ENCODE results near the gene SUMO4. TPM values are rescaled to one million over a fixed set of nuclear protein-coding genes. Genes with fewer than 3 reads are reported as not detected.
A peak's percentile ranks its signal among the peaks of the same experiment; 100 is the strongest.

Gene SUMO4
- 1 to 10 TPM; 3.4 to 5.3 (median 4.8) TPM for total RNA-seq
- total RNA-seq (2013): 8.7 TPM

DNA sequence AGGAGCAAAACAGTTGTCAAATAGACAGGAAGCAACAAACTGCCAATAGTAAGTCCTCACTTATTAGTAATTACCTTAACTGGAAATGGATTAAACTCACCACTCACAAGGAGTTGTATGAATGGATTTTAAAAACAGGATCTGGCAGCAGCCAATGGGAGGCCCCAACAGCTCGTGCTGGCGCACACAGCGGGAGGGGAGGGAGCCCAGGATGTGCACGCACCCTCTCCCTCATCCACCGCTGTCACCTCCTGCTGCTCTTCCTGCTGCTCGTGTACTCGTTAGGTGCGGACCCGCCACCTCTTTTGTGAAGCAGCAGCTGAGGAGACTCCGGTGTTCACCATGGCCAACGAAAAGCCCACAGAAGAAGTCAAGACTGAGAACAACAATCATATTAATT lies at the start of gene SUMO4:
TSS of gene SUMO4 (plus strand) at position 213 of the 400 bp plus-strand sequence. CDS start at position 343, 130 bp downstream.
- Mint-ChIP-seq H3K27me3 (ENCODE audit: low read depth in 2 of 2) (no peaks in the 10 kb centered on the region), H3K36me3 (peaks cover 23% of the 10 kb centered on the region), H3K27ac (no peak within 1 kb of the TSS)

DNA sequence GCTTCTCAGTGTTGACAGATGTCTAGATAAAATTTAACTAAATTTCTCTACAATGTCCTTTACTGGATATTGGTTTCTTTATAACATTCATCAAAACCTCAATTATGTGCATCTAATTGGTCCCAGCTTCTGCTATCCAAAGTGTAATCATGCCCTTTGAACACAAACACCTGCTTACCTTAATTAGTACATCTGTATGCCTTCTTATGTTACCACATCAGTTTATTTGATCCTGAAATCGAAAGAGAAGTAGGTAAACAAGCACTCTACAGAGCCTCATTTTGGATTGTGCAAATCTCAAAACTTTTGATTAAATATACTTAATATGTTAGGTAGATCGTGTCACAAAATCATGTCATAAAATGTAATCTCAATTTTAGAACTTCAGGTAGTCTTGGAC lies 46.1 kb upstream of the SUMO4 start:
- Histone ChIP-seq H3K4me3 (ENCODE audit: low read length) (no peak overlapping the region), H3K4me1 (ENCODE audit: control insufficient read depth, insufficient read depth, low read length) (peaks cover 2% of the 10 kb centered on the region), H3K36me3 (ENCODE audit: control insufficient read depth, insufficient read depth, low read length) (no peaks in the 10 kb centered on the region), H3K27ac (ENCODE audit: low read length) (no peak overlapping the region), H3K27me3 (ENCODE audit: control insufficient read depth, insufficient read depth, low read length) (no peaks in the 10 kb centered on the region), H3K9me3 (ENCODE audit: control insufficient read depth, insufficient read depth, low read length) (no peaks in the 10 kb centered on the region)
- Mint-ChIP-seq H3K4me3 (no peak overlapping the region), H3K27ac (no peak overlapping the region), H3K9me3 (no peaks in the 10 kb centered on the region), H3K4me1 (peaks cover 36 to 42% of the 10 kb centered on the region in 2 donors), H3K36me3 (no peaks in the 10 kb centered on the region), H3K27me3 (ENCODE audit: low read depth in 2 of 2) (no peaks in the 10 kb centered on the region)
- intact Hi-C loops (cut with micrococcal nuclease): no loop called here
- WGBS (ENCODE audit: insufficient coverage): no CpG with 5 or more reads among the region's 2 CpGs
- no peak for DNase-seq
- no peak for ATAC-seq
- TF ChIP-seq, protein P1, sequence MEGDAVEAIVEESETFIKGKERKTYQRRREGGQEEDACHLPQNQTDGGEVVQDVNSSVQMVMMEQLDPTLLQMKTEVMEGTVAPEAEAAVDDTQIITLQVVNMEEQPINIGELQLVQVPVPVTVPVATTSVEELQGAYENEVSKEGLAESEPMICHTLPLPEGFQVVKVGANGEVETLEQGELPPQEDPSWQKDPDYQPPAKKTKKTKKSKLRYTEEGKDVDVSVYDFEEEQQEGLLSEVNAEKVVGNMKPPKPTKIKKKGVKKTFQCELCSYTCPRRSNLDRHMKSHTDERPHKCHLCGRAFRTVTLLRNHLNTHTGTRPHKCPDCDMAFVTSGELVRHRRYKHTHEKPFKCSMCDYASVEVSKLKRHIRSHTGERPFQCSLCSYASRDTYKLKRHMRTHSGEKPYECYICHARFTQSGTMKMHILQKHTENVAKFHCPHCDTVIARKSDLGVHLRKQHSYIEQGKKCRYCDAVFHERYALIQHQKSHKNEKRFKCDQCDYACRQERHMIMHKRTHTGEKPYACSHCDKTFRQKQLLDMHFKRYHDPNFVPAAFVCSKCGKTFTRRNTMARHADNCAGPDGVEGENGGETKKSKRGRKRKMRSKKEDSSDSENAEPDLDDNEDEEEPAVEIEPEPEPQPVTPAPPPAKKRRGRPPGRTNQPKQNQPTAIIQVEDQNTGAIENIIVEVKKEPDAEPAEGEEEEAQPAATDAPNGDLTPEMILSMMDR (IDR thresholded peaks at IDR 0.05): no peak

More for the DNA sequence above, at the start of gene SUMO4:
- no peak for ATAC-seq
- Mint-ChIP-seq H3K4me1 (peaks cover 8 to 13% of the 10 kb centered on the region in 2 donors), H3K9me3 (no peaks in the 10 kb centered on the region), H3K4me3 (no peak within 1 kb of the TSS)
- WGBS (ENCODE audit: insufficient coverage): 98% methylated on average over 11 of the region's 11 CpGs
- no peak within 1 kb of the TSS for H3K27ac ChIP-seq (ENCODE audit: low read length)
- H3K9me3 ChIP-seq (ENCODE audit: control insufficient read depth, insufficient read depth, low read length): no peaks in the 10 kb centered on the region
- intact Hi-C loops (cut with micrococcal nuclease): no loop called here
- no peaks in the 10 kb centered on the region for H3K27me3 ChIP-seq (ENCODE audit: control insufficient read depth, insufficient read depth, low read length)
- peaks cover 54% of the 10 kb centered on the region for H3K36me3 ChIP-seq (ENCODE audit: control insufficient read depth, insufficient read depth, low read length)
- H3K4me3 ChIP-seq (ENCODE audit: low read length): no peak within 1 kb of the TSS
- no peaks in the 10 kb centered on the region for H3K4me1 ChIP-seq (ENCODE audit: control insufficient read depth, insufficient read depth, low read length)
- TF ChIP-seq, protein P1 (IDR thresholded peaks at IDR 0.05): no peak
- no peak for DNase-seq

DNA sequence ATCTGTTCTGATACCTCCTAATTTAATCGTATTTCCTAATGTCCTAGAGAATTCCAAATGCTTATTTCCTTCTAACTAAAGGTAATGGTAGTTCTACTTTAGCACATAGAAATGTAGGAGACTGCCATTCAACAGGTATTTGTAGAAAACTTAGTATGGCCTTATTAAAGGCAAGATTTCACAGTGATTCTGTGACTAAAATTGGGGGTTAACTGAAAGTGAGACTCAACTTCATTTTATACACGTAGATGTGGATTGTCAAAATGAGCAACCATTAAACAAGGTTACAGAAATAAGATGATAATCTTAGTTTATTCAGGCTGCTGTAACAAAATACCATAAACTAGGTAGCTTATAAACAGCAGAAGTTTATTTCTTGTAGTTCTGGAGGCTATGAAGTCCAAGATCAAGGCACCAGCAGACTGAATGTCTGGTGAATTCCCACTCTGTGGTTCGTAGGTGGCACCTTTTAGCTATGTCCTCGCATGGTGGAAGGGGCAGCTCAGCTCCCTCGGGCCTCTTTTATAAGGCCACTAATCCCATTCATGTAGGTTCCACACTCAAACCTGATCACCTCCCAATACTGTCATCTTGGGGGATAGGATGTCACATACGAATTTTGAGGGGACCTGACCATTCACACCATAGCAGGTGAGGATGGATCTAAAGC lies 43.8 kb upstream of the SUMO4 start:
- peak in 1 of 2 donors; percentile 28 for DNase-seq

More for the DNA sequence above, 43.8 kb upstream of the SUMO4 start:
- intact Hi-C loops (cut with micrococcal nuclease): no loop called here
- H3K36me3 ChIP-seq (ENCODE audit: control insufficient read depth, insufficient read depth, low read length): no peaks in the 10 kb centered on the region
- Mint-ChIP-seq H3K4me1 (peaks cover 39 to 47% of the 10 kb centered on the region in 2 donors), H3K27me3 (ENCODE audit: low read depth in 2 of 2) (no peaks in the 10 kb centered on the region), H3K4me3 (no peak overlapping the region), H3K9me3 (no peaks in the 10 kb centered on the region), H3K36me3 (no peaks in the 10 kb centered on the region), H3K27ac (peak overlapping the region in 1 of 2 donors; percentile 8)
- no peak for ATAC-seq
- TF ChIP-seq, protein P1 (IDR thresholded peaks at IDR 0.05): no peak
- no peaks in the 10 kb centered on the region for H3K9me3 ChIP-seq (ENCODE audit: control insufficient read depth, insufficient read depth, low read length)
- no peaks in the 10 kb centered on the region for H3K27me3 ChIP-seq (ENCODE audit: control insufficient read depth, insufficient read depth, low read length)
- H3K4me1 ChIP-seq (ENCODE audit: control insufficient read depth, insufficient read depth, low read length): peaks cover 2% of the 10 kb centered on the region
- no peak overlapping the region for H3K4me3 ChIP-seq (ENCODE audit: low read length)
- no peak overlapping the region for H3K27ac ChIP-seq (ENCODE audit: low read length)
- 85% methylated on average over 3 of the region's 6 CpGs for WGBS (ENCODE audit: insufficient coverage)

Measured in natural killer cell (primary cell).